ENCODE results near the gene PAPOLB.

PAPOLB gene

DNA sequence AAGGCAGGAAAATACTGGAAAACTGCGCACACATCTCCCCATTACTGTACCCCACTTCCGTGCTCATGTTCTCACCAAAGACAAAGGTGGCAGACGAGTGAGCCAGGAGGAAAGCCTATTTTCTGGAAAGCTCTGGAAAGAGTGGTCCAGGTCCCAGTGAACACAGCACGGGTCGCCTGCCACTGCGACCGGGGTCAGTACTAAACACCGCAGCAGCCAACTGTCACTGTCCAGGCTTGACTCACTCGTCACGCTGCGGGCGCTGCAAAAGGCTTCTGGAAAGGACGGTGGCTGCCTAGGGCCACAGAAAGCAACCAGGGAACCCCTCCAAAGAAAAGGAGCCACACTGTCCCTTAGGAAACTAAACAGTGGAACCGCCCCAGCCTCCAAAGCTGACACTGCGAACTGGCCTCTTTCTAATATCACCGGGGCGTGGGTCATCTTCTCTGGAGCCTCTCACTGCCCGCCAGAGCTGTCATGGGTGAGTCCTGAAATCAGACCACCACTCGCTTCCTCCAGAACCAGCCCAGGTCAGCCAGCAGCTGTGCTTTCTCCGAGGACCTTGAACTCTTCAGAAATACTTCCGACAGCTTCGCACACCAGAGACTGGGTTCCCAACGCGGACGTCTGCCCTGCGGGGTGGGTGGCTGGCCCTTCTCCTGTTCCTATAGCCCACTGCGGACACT, 17.7 kb upstream of the PAPOLB start:
- intact Hi-C loops (cut with DNase I), result loop anchor here (5.0 to 10.0 kb wide), 2 partner anchors 82 to 95 kb away; no protein-coding TSS in a partner anchor
- DNase-seq, result peak in 1 of 10 donors; percentile 83

DNA sequence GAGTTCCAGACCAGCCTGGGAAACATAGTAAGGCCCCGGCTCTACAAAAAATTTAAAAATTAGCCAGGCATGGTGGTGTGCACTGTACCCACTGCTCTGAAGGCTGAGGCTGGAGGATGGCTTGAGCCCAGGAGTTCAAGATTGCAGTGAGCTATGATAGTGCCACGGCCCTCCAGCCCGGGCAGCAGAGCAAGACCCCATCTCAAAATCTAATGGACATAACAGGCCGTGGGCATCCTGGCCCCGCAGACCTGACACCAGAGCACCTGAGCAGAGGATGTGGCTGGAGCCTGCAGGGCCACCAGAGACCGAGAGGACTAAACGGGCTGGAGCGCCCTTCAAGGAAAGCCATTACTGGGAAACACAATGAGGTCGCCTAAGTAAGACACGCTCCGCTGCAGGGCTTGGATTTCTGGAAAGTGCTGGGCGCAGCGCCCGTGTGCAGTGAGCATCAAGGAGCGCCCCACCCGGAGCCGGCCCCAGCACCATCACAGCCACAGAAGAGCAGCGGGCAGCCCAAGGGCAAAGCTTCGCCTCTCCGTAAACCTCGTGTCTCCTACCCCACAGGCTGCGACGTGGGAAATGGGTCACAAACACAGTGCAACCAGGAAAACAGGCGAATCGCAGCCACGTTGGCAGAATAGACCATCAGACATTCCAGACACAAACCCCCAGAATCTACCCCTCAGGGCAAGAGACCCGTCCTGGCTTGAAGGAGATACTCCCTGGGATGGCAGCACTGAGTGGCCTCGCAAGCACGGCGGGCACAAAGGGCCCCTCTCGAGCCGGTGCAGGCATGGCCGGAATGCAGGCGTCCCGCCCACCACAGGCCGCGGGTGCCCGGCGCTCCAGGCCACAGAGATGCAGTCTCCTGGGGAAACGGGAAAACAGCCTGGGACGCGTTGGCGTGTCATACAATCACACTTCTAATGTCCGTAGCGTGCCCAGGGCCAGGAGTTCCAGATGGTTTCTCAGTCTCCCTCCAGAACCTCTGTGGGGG, 16.8 kb upstream of the PAPOLB start:
- DNase-seq, result peak in 1 of 10 donors; percentile 85
- intact Hi-C loops (cut with DNase I), result no loop called here

DNA sequence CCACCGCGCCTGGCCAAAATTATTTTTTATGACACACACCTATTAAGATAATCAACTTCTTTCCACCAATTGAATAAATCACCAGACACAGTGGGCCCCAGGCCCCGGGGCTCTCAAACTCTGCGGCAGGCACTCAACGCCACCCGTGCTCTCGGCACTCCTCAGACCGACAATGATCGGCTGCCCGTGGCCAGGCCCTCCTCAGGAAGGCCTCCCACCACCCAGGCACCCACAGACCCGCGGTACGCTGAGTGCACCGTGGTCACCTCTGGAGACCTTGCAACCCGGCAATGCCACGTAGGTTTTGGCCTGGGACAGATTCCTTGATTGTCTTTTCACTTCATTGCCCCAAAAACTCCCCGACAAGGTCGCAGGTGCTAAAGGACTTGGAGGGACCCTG, 14.8 kb upstream of the PAPOLB start:
- intact Hi-C loops (cut with DNase I), result no loop called here
- DNase-seq, result peak in 1 of 10 donors; percentile 60

DNA sequence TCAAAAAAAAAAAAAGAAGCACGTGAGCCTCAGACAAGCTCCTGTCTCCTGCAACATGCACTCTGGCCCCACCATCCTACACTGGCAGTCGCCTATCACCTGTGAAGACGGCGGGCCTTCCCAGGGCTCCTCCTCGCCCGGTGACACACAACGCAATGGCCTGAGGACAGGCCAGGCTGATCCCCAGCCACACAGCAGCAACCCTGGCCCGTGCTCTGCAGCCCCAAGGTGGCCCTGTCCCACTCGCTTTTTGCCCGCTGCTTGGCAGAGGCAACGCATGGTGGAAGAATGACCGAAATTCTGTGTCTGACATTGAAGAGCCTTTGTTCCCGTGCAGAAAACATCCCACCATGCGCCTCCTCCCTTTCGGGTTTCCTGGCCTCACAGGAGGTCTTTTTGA, 13.6 kb upstream of the PAPOLB start:
- DNase-seq, result peak in 1 of 10 donors; percentile 59
- intact Hi-C loops (cut with DNase I), result no loop called here

DNA sequence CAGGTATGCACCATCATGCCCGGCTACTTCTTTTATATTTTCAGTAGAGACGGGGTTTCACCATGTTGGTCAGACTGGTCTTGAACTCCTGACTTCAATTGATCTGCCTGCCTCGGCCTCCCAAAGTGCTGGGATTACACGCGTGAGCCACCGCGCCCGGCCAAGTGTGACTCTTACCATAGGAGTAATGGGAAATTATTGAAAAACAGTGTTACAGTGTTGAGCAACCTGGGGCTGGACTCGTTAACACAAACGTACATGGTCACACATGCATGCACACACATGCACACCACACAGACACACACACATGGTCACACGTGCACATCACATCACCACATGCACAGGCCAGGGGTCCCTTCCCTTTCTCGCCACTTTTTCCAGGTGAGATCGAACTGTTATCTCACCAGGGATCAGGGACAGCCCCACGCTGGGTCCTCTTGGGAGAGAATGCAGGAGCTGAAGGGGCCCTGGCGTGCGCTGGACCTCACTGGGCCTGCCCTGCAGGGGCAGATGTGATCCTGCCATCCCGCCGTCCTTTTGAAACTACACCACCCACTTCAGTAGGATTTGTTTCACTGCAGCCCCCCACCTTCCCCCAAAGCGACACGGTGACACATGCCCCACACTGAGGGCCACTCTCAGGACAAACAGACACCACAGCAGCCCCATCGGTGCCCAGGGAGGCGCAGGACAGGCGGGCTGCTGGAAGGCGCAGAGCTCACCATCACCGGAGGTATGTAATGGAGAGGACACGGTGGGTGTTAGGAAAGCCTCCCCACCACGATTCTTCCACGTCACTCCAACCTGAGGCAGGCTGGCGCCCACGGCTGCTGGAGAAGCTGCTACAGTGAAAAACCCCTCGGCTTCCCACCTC, 11.5 kb upstream of the PAPOLB start:
- DNase-seq, result peak in 1 of 10 donors; percentile 18
- intact Hi-C loops (cut with DNase I), result no loop called here

DNA sequence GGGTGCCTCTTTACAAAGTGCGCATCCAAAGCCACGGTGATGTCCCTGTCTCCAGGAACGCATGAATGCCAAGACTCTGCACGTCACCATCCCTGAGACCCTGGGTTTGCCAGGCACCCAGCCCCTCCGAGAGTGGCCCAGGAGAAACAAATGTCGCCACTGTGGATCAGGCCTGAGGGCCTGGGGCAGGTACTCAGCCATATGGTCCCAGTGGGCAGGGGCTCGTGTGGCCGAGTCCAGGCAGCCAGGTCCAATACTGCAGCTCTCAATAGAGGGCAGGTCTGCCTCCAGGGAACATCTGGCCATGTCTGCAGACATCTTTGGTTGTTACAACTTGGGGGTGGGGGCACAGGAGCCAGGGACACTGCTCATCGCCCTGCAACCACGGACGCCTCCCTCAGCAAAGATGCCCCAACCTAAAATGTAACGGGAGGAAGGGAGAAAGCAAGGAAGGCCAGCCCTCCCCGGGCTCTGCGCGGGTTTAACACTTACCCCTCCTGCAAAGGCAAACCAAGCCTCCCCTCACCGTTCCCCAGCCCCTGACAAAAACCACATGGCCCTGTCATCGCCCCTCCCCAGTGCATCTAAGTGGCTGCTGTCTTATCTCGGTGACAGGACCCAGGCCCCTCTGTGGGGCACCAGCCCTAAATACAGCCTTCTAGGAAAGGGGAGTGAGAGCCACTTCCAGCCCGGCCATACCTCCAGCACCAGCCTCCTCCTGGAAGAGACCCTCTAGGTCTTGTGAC, 10.3 kb upstream of the PAPOLB start:
- peak in 1 of 10 donors; percentile 54 for DNase-seq
- intact Hi-C loops (cut with DNase I), result no loop called here

DNA sequence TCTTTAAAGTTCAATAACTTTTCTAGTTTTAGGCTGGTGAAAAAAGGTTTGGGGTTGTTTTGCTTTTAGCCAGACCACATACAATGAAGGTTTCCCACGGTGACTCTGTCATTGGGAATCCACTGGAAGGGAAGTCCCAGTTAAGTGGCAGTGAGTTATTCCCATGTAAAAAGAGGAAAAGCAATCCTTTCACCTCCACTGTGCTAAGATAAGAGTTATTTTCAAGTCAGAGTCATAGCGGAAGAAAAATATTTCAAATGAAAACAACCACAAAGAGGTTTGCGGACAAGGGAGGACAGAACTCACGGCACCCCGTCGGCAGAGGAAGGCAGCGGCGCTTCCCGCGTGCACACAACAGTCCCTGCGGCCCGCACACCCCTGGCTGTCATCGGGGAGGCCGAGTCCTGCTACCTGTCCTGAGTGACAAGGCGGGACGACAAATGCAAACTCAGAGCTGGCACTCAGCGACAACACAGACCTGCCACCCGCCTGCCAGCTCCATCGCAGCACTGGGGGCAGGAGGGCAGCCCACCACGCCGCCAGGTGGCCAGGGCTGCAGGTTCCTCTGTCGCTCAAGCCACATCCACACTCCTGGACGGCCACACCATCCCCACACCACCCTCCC, 9.3 kb upstream of the PAPOLB start:
- peak in 1 of 10 donors; percentile 85 for DNase-seq
- intact Hi-C loops (cut with DNase I), result no loop called here

DNA sequence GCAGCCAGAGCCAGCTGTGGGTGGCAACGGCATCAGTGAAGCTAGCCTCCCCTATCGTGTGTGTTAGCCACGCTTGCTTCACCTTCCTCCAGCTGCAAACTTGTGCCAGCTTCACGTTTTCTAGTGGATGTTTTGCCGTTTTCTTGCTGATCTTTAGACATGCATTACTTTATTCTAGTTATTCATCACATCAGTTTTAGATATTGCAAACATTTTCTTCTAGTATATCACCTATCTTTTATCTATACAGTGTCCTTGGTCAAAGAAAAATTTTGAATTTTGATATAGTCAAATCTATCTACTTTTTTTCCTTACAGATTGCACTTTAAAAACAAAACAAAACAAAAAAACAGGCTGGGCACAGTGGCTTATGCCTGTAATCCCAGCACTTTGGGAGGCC, 6.7 kb upstream of the PAPOLB start:
- DNase-seq, result no peak
- intact Hi-C loops (cut with DNase I), result no loop called here

GRCh38 chr7:4866528-4867496, 5.0 kb upstream of the PAPOLB start:
- intact Hi-C loops (cut with DNase I), result no loop called here
- no peak for DNase-seq

DNA sequence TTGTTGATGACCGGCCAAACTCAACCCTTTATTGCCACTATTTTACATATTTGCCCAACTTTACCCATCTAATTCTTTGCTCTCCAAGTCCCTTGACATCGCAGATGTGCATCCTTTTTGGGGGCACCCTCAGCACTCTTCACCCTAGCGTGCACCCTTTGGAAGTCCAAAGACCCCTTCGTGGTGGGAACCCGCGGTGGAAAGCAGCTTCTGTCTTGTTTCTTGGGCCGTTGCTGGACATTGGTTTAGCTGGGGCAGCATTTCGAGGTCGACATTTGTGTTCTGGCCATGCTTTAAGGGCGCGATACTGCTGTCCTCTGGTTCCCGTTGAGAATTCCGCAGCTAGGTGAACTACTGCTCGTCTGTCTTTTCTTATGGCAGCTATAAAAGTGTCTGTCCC, 326 bp upstream of the PAPOLB start:
- DNase-seq, result no peak
- intact Hi-C loops (cut with DNase I), result no loop called here

DNA sequence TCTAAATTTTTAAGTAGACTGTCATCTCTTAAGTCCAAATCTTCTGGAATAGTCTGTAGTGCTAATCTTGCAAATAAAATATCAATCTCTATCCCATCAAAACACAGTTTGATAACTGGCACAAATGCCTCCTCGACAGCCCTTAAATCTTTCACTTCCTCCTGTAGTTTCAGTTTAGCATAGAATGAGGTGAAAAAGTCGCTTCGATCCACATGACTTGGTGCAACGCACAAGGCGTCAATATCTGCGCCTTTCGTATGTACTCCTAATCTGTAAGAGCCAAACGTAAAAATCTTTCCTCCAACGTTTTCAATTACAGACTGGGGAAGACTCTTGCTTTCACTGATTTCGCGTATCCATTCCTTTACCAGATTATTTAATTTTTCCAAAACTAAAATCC, 603 bp downstream of the PAPOLB start:
- intact Hi-C loops (cut with DNase I), result no loop called here
- DNase-seq, result no peak

- intact Hi-C loops (cut with DNase I), result no loop called here
- no peak for DNase-seq
Measured at GRCh38 chr7:4857189-4857588, 4.6 kb downstream of the PAPOLB start.

DNA sequence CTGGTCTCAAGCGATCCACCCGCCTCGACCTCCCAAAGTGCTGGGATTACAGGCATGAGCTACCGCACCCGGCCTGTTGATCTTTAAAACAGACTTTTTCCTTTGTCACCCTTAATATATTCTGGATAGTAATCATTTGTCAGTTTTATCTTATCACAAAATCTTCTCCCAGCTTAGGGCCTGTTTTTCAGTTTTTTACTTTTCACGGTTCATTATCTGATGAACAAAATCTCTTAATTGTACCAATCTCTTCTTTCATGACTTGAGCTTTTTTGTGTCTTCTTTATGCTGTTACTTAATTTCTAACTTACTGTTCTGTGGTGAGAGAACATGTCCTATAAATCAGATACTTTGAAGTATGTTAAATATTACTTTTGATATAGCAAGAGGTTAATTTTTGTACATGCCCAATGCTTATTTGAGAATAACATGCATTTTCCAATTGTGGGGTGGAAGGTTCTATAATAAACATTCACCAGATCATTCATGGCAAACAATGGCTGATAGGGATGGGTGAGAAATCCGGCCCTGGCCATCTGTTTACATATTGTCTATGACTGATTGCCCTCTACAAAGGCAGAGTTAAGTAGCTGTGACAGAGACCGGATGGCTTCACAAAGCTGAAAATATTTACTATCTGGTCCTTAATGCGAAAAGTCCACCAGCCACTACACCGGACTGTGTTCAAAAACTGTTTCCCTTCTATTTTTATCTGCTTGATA, 5.3 kb downstream of the PAPOLB start:
- intact Hi-C loops (cut with DNase I), result no loop called here

DNA sequence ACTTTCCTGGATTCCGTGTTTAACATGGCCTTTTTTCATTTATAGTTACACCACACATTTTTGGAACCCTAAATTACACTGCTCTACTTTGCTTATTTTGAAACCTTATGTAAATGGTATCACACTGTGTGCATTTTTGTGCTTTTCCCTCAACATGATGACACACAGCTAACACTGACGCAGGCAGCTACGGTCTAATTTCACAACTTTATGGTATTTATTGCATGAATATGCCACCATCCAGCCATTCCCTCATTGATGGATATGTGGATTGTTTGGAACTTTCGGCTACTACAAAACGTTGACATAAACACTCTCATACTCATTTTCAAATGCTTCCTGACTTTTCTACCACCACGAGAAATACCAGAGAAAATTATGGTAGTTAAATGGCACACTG, 6.9 kb downstream of the PAPOLB start:
- DNase-seq, result no peak
- intact Hi-C loops (cut with DNase I), result no loop called here

More for the DNA sequence above, 5.3 kb downstream of the PAPOLB start:
- no peak for DNase-seq

GRCh38 chr7:4851459-4852422, 10.1 kb downstream of the PAPOLB start:
- no peak for DNase-seq
- intact Hi-C loops (cut with DNase I), result no loop called here

- DNase-seq, result no peak
- intact Hi-C loops (cut with DNase I), result no loop called here
Measured at GRCh38 chr7:4850262-4850795, 11.5 kb downstream of the PAPOLB start.

All from posterior cingulate gyrus (tissue), 11 donors.